CD14-positive monocyte (primary cell): ENCODE results near the gene SYDE1. TPM values are rescaled to one million over a fixed set of nuclear protein-coding genes. Genes with fewer than 3 reads are reported as not detected.
A peak's percentile ranks its signal among the peaks of the same experiment; 100 is the strongest.

ENCODE experiments used
- DNase-seq, 3 donors: peaks; one replicate each; pipeline ENCODE4 v3.0.0-alpha.2; 2011 to 2022
- H2AFZ ChIP-seq: 2 replicates; pipeline ENCODE4 v1.6.0; 2012; ENCODE audit warnings: mild to moderate bottlenecking, low read depth, low read length, inconsistent platforms; ENCODE audit not compliant: insufficient read depth, poor library complexity, severe bottlenecking
- H3K27ac ChIP-seq, 2 donors: 1 replicate in 1 of 2; 2 replicates in 1 of 2; pipeline ENCODE4 v1.5.1; 2012 to 2013; ENCODE audit warnings: low read length in 2 of 2, control low read depth in 1 of 2, inconsistent platforms in 1 of 2, low read depth in 1 of 2, mild to moderate bottlenecking in 1 of 2
- H3K27me3 ChIP-seq, 2 donors: one replicate each; pipeline versions ENCODE4 v1.6.0 to v1.6.1; 2011 to 2013; ENCODE audit warnings: low read length in 2 of 2; ENCODE audit not compliant: control insufficient read depth in 2 of 2, insufficient read depth in 2 of 2
- H3K36me3 ChIP-seq, 2 donors: replicated peaks in 1 of 2; 1 replicate in 1 of 2; 2 replicates in 1 of 2; pipeline versions ENCODE4 v1.5.1 to v1.6.1; 2012 to 2013; ENCODE audit warnings: low read length in 2 of 2, control low read depth in 1 of 2, inconsistent platforms in 1 of 2, mild to moderate bottlenecking in 1 of 2; ENCODE audit not compliant: insufficient read depth in 2 of 2, control insufficient read depth in 1 of 2
- H3K4me1 ChIP-seq, 2 donors: 1 replicate in 1 of 2; 2 replicates in 1 of 2; pipeline versions ENCODE4 v1.5.1 to v1.6.1; 2012 to 2013; ENCODE audit warnings: low read length in 2 of 2, control low read depth in 1 of 2, inconsistent platforms in 1 of 2, mild to moderate bottlenecking in 1 of 2, moderate library complexity in 1 of 2; ENCODE audit not compliant: insufficient read depth in 2 of 2, control insufficient read depth in 1 of 2
- H3K4me2 ChIP-seq: replicated peaks from 2 replicates; pipeline ENCODE3; 2012; ENCODE audit warnings: low read length, moderate library complexity, mild to moderate bottlenecking; ENCODE audit not compliant: poor library complexity, severe bottlenecking; ENCODE audit errors: extremely low read depth
- H3K4me3 ChIP-seq, 3 experiments: fragments of 200-600 bp in 1 of 3; sonication (generic) in 1 of 3; replicated peaks in 1 of 3; 1 replicate in 2 of 3; 2 replicates in 1 of 3; pipeline ENCODE4 v1.5.1; 2011 to 2013; ENCODE audit warnings: low read length in 3 of 3, mild to moderate bottlenecking in 3 of 3, control low read depth in 2 of 3, low read depth in 2 of 3, inconsistent platforms in 1 of 3, moderate library complexity in 1 of 3
- H3K79me2 ChIP-seq: 2 replicates; pipeline ENCODE4 v1.6.0; 2012; ENCODE audit warnings: mild to moderate bottlenecking, control low read depth, inconsistent platforms, low read length, moderate library complexity; ENCODE audit not compliant: insufficient read depth
- H3K9ac ChIP-seq: 2 replicates; pipeline ENCODE4 v1.6.0; 2017; ENCODE audit warnings: low read length, mild to moderate bottlenecking; ENCODE audit not compliant: insufficient read depth, poor library complexity, severe bottlenecking
- H3K9me3 ChIP-seq, 2 donors: replicated peaks in 1 of 2; 1 replicate in 1 of 2; 2 replicates in 1 of 2; pipeline versions ENCODE4 v1.5.1 to v1.6.1; 2012 to 2013; ENCODE audit warnings: low read length in 2 of 2, control low read depth in 1 of 2; ENCODE audit not compliant: control insufficient read depth in 1 of 2, insufficient read depth in 1 of 2
- H4K20me1 ChIP-seq: 2 replicates; pipeline ENCODE4 v1.6.0; 2012; ENCODE audit warnings: mild to moderate bottlenecking, low read length, control low read depth, moderate library complexity; ENCODE audit not compliant: insufficient read depth
- H3K27ac Mint-ChIP-seq, 7 donors: one replicate each; pipeline ENCODE4 v1.8.0; 2020; ENCODE audit warnings: mild to moderate bottlenecking in 7 of 7, mixed read lengths in 7 of 7, moderate library complexity in 6 of 7, inconsistent platforms in 2 of 7
- H3K27me3 Mint-ChIP-seq, 3 donors: one replicate each; pipeline ENCODE4 v1.8.0; 2021 to 2022; ENCODE audit warnings: low read depth in 3 of 3, mild to moderate bottlenecking in 3 of 3, mixed read lengths in 3 of 3, moderate library complexity in 3 of 3, inconsistent platforms in 1 of 3
- H3K36me3 Mint-ChIP-seq, 2 donors: one replicate each; pipeline ENCODE4 v1.8.0; 2020; ENCODE audit warnings: mixed read lengths in 2 of 2, inconsistent platforms in 1 of 2, mild to moderate bottlenecking in 1 of 2
- H3K4me1 Mint-ChIP-seq: one replicate; pipeline ENCODE4 v1.8.0; 2020; ENCODE audit warnings: mild to moderate bottlenecking, mixed read lengths
- H3K4me3 Mint-ChIP-seq, 2 donors: one replicate each; pipeline ENCODE4 v1.8.0; 2020; ENCODE audit warnings: mild to moderate bottlenecking in 2 of 2, mixed read lengths in 2 of 2, moderate library complexity in 1 of 2
- H3K9me3 Mint-ChIP-seq, 7 donors: one replicate each; pipeline ENCODE4 v1.8.0; 2020 to 2022; ENCODE audit warnings: mixed read lengths in 7 of 7, mild to moderate bottlenecking in 6 of 7, moderate library complexity in 6 of 7, inconsistent platforms in 2 of 7
- CTCF ChIP-seq: fragments of 200-600 bp; IDR thresholded peaks from one replicate; pipeline ENCODE4 v1.8.0; 2022; ENCODE audit warnings: antibody characterized with exemption, mild to moderate bottlenecking
- WGBS: methylation state at CpG from one replicate; pipeline ENCODE4 v1.1.5; 2013; ENCODE audit warnings: missing lambda C conversion rate; ENCODE audit not compliant: insufficient coverage; 5-methylcytosine and 5-hydroxymethylcytosine counted together
- intact Hi-C, 2 donors: fragments of 100-400 bp; cut with micrococcal nuclease; formaldehyde crosslinking; loops; one replicate each; pipeline versions ENCODE4 v1.15.0 to v1.15.1; 2023
- polyA plus RNA-seq, 3 donors: library from polyadenylated mRNA; depleted of rRNA in 1 of 3; unstranded in 2 of 3; stranded (reverse) in 1 of 3; fragments of 300-500 nt in 2 of 3; fragments of >200 nt in 1 of 3; fragmentation: Illumina TruSeq in 2 of 3; gene quantifications; 1 replicate in 2 of 3; 2 replicates in 1 of 3; pipeline ENCODE4 v1.2.3, GENCODE V29; 2012 to 2021

The SYDE1 gene
- polyA plus RNA-seq, 3 donors, result not detected

- H3K9me3 Mint-ChIP-seq, result peaks cover 0 to 4% (median 2%) of the 10 kb centered on the region in 7 donors
- Histone ChIP-seq H3K4me1 (no peaks in the 10 kb centered on the region), H4K20me1 (no peaks in the 10 kb centered on the region), H3K27ac (no peak overlapping the region), H2AFZ (no peak overlapping the region), H3K36me3 (peaks cover 62 to 77% of the 10 kb centered on the region in 2 donors), H3K27me3 (no peaks in the 10 kb centered on the region), H3K4me3 (no peak overlapping the region), H3K9me3 (no peaks in the 10 kb centered on the region), H3K9ac (no peak overlapping the region), H3K4me2 (no peak overlapping the region), H3K79me2 (no peaks in the 10 kb centered on the region)
- H3K27ac Mint-ChIP-seq, result peak overlapping the region in 3 of 7 donors; percentile 20 to 46 (median 33)
- no peak for TF ChIP-seq CTCF
- no peak for DNase-seq
- peaks cover 67 to 78% of the 10 kb centered on the region in 2 donors for H3K36me3 Mint-ChIP-seq
- intact Hi-C loops, result no loop called here
- H3K4me1 Mint-ChIP-seq, result no peaks in the 10 kb centered on the region
- WGBS, result 97% methylated on average over 5 of the region's 12 CpGs
- H3K4me3 Mint-ChIP-seq, result no peak overlapping the region
- H3K27me3 Mint-ChIP-seq, result no peaks in the 10 kb centered on the region
These were observed 9.7 kb downstream of the SYDE1 start for GRCh38 chr19:15116856-15117255.

GRCh38 chr19:15118248-15118647, 11.0 kb downstream of the SYDE1 start:
- Histone ChIP-seq H3K9ac (no peak overlapping the region), H3K4me3 (no peak overlapping the region), H3K79me2 (no peaks in the 10 kb centered on the region), H3K27ac (no peak overlapping the region), H3K4me2 (no peak overlapping the region), H3K27me3 (no peaks in the 10 kb centered on the region), H3K4me1 (no peaks in the 10 kb centered on the region), H4K20me1 (no peaks in the 10 kb centered on the region), H2AFZ (no peak overlapping the region), H3K9me3 (no peaks in the 10 kb centered on the region), H3K36me3 (peaks cover 64 to 87% of the 10 kb centered on the region in 2 donors)
- intact Hi-C loops, result no loop called here
- Mint-ChIP-seq H3K4me3 (no peak overlapping the region), H3K4me1 (no peaks in the 10 kb centered on the region), H3K27me3 (peaks cover 0 to 1% (median 0%) of the 10 kb centered on the region in 3 donors), H3K9me3 (peaks cover 0 to 4% (median 2%) of the 10 kb centered on the region in 7 donors), H3K36me3 (peaks cover 70 to 91% of the 10 kb centered on the region in 2 donors), H3K27ac (no peak overlapping the region)
- TF ChIP-seq CTCF, result no peak
- 94% methylated on average over 2 of the region's 2 CpGs for WGBS
- DNase-seq, result no peak
